Measurements from ENCODE around the gene GMCL2. TPM values are rescaled to one million over a fixed set of nuclear protein-coding genes. Genes with fewer than 3 reads are reported as not detected.

GMCL2 gene
- total and polyA plus RNA-seq, 9 of the 15 experiments (the other 6 are each of a cell fraction or from before 2014, with no cell fraction given): 0.04 TPM; not detected in 8

DNA sequence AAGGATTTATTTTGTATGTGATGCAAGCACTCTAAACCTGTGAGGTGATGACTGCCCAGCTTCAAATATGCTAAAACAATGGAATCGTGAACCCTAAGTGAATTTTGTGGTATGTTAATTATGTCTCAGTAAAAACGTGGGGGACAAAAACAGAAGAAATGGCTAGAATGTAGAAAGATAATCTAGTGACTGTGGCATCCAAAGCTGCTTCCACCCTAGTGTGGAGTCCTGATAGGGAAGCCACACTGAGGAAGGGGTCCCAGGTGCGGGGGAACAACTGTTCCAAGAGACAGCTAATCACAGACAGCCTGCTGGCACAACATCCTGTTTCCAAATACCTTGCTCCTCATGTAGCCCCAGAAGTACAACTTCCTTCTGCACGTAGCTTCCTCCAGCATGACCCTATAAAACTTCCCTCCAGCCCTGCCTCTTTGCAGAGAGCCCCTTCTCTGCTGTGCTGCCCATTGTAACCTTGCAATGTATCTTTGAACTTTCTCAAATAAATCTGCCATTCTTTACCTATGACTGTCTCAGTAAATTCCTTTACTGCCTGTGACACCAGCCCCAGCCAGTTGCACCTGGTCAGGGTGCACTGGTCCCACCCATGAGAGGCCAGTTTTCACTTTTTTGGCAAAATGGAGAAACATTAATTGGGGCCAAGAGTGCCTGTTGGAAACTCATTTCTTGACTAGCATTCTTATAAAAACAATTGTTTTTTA, 4.9 kb downstream of the GMCL2 start (continued):
- TF ChIP-seq, protein P1, sequence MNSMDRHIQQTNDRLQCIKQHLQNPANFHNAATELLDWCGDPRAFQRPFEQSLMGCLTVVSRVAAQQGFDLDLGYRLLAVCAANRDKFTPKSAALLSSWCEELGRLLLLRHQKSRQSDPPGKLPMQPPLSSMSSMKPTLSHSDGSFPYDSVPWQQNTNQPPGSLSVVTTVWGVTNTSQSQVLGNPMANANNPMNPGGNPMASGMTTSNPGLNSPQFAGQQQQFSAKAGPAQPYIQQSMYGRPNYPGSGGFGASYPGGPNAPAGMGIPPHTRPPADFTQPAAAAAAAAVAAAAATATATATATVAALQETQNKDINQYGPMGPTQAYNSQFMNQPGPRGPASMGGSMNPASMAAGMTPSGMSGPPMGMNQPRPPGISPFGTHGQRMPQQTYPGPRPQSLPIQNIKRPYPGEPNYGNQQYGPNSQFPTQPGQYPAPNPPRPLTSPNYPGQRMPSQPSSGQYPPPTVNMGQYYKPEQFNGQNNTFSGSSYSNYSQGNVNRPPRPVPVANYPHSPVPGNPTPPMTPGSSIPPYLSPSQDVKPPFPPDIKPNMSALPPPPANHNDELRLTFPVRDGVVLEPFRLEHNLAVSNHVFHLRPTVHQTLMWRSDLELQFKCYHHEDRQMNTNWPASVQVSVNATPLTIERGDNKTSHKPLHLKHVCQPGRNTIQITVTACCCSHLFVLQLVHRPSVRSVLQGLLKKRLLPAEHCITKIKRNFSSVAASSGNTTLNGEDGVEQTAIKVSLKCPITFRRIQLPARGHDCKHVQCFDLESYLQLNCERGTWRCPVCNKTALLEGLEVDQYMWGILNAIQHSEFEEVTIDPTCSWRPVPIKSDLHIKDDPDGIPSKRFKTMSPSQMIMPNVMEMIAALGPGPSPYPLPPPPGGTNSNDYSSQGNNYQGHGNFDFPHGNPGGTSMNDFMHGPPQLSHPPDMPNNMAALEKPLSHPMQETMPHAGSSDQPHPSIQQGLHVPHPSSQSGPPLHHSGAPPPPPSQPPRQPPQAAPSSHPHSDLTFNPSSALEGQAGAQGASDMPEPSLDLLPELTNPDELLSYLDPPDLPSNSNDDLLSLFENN (IDR thresholded peaks at IDR 0.05; ENCODE audit: low read depth in 2 of 2, low read length in 2 of 2): no peak
- no peak for TF ChIP-seq CBFB (CRISPR knock-in tag; IDR thresholded peaks at IDR 0.05)
- TF ChIP-seq, protein P2, sequence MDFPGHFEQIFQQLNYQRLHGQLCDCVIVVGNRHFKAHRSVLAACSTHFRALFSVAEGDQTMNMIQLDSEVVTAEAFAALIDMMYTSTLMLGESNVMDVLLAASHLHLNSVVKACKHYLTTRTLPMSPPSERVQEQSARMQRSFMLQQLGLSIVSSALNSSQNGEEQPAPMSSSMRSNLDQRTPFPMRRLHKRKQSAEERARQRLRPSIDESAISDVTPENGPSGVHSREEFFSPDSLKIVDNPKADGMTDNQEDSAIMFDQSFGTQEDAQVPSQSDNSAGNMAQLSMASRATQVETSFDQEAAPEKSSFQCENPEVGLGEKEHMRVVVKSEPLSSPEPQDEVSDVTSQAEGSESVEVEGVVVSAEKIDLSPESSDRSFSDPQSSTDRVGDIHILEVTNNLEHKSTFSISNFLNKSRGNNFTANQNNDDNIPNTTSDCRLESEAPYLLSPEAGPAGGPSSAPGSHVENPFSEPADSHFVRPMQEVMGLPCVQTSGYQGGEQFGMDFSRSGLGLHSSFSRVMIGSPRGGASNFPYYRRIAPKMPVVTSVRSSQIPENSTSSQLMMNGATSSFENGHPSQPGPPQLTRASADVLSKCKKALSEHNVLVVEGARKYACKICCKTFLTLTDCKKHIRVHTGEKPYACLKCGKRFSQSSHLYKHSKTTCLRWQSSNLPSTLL (IDR thresholded peaks at IDR 0.05): no peak
- no peak for TF ChIP-seq CCAR2 (IDR thresholded peaks at IDR 0.05; ENCODE audit: low read depth, low read length)
- no peak for TF ChIP-seq CBX3 (IDR thresholded peaks at IDR 0.05; ENCODE audit: borderline replicate concordance in 1 of 2, low read length in 2 of 2)
- TF ChIP-seq GABPB2 (CRISPR knock-in tag; conservative IDR thresholded peaks at IDR 0.05): no peak
- no peak for TF ChIP-seq FOXP1 (CRISPR knock-in tag; IDR thresholded peaks at IDR 0.05)
- peak; percentile 92 for TF ChIP-seq CBFA2T3 (IDR thresholded peaks at IDR 0.05)
- TF ChIP-seq, protein P3, sequence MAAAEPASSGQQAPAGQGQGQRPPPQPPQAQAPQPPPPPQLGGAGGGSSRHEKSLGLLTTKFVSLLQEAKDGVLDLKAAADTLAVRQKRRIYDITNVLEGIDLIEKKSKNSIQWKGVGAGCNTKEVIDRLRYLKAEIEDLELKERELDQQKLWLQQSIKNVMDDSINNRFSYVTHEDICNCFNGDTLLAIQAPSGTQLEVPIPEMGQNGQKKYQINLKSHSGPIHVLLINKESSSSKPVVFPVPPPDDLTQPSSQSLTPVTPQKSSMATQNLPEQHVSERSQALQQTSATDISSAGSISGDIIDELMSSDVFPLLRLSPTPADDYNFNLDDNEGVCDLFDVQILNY (CRISPR knock-in tag; IDR thresholded peaks at IDR 0.05): no peak
- TF ChIP-seq, protein P4, sequence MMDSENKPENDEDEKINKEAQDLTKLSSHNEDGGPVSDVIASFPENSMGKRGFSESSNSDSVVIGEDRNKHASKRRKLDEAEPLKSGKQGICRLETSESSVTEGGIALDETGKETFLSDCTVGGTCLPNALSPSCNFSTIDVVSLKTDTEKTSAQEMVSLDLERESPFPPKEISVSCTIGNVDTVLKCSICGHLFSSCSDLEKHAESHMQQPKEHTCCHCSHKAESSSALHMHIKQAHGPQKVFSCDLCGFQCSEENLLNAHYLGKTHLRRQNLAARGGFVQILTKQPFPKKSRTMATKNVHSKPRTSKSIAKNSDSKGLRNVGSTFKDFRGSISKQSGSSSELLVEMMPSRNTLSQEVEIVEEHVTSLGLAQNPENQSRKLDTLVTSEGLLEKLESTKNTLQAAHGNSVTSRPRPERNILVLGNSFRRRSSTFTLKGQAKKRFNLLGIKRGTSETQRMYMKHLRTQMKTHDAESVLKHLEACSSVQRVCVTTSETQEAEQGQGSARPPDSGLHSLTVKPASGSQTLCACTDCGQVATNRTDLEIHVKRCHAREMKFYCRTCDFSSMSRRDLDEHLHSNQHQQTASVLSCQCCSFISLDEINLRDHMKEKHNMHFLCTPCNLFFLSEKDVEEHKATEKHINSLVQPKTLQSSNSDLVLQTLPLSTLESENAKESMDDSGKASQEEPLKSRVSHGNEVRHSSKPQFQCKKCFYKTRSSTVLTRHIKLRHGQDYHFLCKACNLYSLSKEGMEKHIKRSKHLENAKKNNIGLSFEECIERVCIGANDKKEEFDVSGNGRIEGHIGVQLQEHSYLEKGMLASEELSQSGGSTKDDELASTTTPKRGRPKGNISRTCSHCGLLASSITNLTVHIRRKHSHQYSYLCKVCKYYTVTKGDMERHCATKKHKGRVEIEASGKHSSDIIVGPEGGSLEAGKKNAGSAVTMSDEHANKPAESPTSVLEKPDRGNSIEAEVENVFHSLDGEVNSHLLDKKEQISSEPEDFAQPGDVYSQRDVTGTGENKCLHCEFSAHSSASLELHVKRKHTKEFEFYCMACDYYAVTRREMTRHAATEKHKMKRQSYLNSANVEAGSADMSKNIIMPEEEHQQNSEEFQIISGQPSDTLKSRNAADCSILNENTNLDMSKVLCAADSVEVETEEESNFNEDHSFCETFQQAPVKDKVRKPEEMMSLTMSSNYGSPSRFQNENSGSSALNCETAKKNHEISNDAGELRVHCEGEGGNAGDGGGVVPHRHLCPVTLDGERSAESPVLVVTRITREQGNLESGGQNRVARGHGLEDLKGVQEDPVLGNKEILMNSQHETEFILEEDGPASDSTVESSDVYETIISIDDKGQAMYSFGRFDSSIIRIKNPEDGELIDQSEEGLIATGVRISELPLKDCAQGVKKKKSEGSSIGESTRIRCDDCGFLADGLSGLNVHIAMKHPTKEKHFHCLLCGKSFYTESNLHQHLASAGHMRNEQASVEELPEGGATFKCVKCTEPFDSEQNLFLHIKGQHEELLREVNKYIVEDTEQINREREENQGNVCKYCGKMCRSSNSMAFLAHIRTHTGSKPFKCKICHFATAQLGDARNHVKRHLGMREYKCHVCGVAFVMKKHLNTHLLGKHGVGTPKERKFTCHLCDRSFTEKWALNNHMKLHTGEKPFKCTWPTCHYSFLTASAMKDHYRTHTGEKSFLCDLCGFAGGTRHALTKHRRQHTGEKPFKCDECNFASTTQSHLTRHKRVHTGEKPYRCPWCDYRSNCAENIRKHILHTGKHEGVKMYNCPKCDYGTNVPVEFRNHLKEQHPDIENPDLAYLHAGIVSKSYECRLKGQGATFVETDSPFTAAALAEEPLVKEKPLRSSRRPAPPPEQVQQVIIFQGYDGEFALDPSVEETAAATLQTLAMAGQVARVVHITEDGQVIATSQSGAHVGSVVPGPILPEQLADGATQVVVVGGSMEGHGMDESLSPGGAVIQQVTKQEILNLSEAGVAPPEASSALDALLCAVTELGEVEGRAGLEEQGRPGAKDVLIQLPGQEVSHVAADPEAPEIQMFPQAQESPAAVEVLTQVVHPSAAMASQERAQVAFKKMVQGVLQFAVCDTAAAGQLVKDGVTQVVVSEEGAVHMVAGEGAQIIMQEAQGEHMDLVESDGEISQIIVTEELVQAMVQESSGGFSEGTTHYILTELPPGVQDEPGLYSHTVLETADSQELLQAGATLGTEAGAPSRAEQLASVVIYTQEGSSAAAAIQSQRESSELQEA (IDR thresholded peaks at IDR 0.05; ENCODE audit: low read depth): no peak
- TF ChIP-seq, protein P5, sequence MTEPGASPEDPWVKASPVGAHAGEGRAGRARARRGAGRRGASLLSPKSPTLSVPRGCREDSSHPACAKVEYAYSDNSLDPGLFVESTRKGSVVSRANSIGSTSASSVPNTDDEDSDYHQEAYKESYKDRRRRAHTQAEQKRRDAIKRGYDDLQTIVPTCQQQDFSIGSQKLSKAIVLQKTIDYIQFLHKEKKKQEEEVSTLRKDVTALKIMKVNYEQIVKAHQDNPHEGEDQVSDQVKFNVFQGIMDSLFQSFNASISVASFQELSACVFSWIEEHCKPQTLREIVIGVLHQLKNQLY (CRISPR knock-in tag; conservative IDR thresholded peaks at IDR 0.05): no peak

Measured in K562 (cell line).